ENCODE measurements around the gene HSPG2. TPM values are rescaled to one million over a fixed set of nuclear protein-coding genes. Genes with fewer than 3 reads are reported as not detected.

Gene HSPG2
- total RNA-seq, 1 experiment from 2014 or later, result 171 TPM

- TF ChIP-seq POLR2AphosphoS5 (IDR thresholded peaks at IDR 0.05; ENCODE audit: low read depth, low read length) (no peak; the same call in 1 of the 2 replicates), CTCF (IDR thresholded peaks at IDR 0.05) (no peak)
- BruUV-seq (replicated peaks), result no TSS peak
- no peak for ATAC-seq
- H3K4me3 ChIP-seq (ENCODE audit: low read depth in 2 of 2, low read length in 2 of 2), result no peak overlapping the region
- peaks cover 77% of the 10 kb centered on the region for H3K4me1 ChIP-seq (ENCODE audit: control insufficient read depth, insufficient read depth, low read length)
- ChIA-PET POLR2A (interaction anchor here (0.6 kb wide), 1 partner anchor 15 kb away, joined by 8 read pairs; no protein-coding TSS in a partner anchor), CTCF (no interaction called here)
- H3K27me3 ChIP-seq (ENCODE audit: control insufficient read depth, insufficient read depth, low read length), result no peaks in the 10 kb centered on the region
- H3K27ac ChIP-seq (ENCODE audit: low read length), result peak overlapping the region; percentile 77
- in situ Hi-C loops (cut with HindIII; ENCODE audit: low pct_unique_long_range_greater_than_20kb, low sequenced_read_pairs), result no loop called here
- DNase-seq (ENCODE audit: low read depth, low spot score), result no peak
- no peaks in the 10 kb centered on the region for H3K36me3 ChIP-seq (ENCODE audit: control insufficient read depth, insufficient read depth, low read length)
- intact Hi-C loops (cut with micrococcal nuclease; ENCODE audit: unreplicated experiment), result no loop called here
- no peaks in the 10 kb centered on the region for H3K9me3 ChIP-seq (ENCODE audit: control insufficient read depth, insufficient read depth, low read depth, low read length)
These were observed 11.7 kb downstream of the HSPG2 start for GRCh38 chr1:21925334-21925940.

GRCh38 chr1:21924503-21925005 is 12.6 kb downstream of the HSPG2 start:
- ChIA-PET POLR2A (no interaction called here), CTCF (no interaction called here)
- no peaks in the 10 kb centered on the region for H3K27me3 ChIP-seq (ENCODE audit: control insufficient read depth, insufficient read depth, low read length)
- intact Hi-C loops (cut with micrococcal nuclease; ENCODE audit: unreplicated experiment), result no loop called here
- no peaks in the 10 kb centered on the region for H3K9me3 ChIP-seq (ENCODE audit: control insufficient read depth, insufficient read depth, low read depth, low read length)
- H3K36me3 ChIP-seq (ENCODE audit: control insufficient read depth, insufficient read depth, low read length), result no peaks in the 10 kb centered on the region
- no peak for ATAC-seq
- TSS peak; percentile 61 for BruUV-seq (replicated peaks)
- peaks cover 82% of the 10 kb centered on the region for H3K4me1 ChIP-seq (ENCODE audit: control insufficient read depth, insufficient read depth, low read length)
- in situ Hi-C loops (cut with HindIII; ENCODE audit: low pct_unique_long_range_greater_than_20kb, low sequenced_read_pairs), result no loop called here
- H3K27ac ChIP-seq (ENCODE audit: low read length), result peak overlapping the region; percentile 77
- TF ChIP-seq TCF7L2 (IDR thresholded peaks at IDR 0.05; ENCODE audit: low read depth, low read length), result no peak
- TF ChIP-seq REST (IDR thresholded peaks at IDR 0.05; ENCODE audit: insufficient read depth in 1 of 2, low read depth in 2 of 2, low read length in 1 of 2), result no peak
- no peak for TF ChIP-seq SIN3A (IDR thresholded peaks at IDR 0.05; ENCODE audit: borderline replicate concordance, insufficient read depth, low read depth, low read length)
- no peak for TF ChIP-seq CTCF (IDR thresholded peaks at IDR 0.05)
- TF ChIP-seq POLR2AphosphoS5 (IDR thresholded peaks at IDR 0.05; ENCODE audit: low read depth, low read length), result no peak
- DNase-seq (ENCODE audit: low read depth, low spot score), result no peak
- no peak overlapping the region for H3K4me3 ChIP-seq (ENCODE audit: low read depth in 2 of 2, low read length in 2 of 2)

Data from Panc1 (cell line).